NCI-H146 treated with DMSO at 0.1 percent for 48 hours (cell line): ENCODE data around the gene PSENEN.
"Not testable (repeated sequence)": the region's sequence is repeated elsewhere in the genome, so short reads cannot be mapped to it uniquely, and the experiment has no call there.

ENCODE experiments used
- DNase-seq: peaks from one replicate; lab custom pipeline; 2025; ENCODE audit not compliant: unreplicated experiment; lab: John Stamatoyannopoulos, UW

PSENEN gene

DNA sequence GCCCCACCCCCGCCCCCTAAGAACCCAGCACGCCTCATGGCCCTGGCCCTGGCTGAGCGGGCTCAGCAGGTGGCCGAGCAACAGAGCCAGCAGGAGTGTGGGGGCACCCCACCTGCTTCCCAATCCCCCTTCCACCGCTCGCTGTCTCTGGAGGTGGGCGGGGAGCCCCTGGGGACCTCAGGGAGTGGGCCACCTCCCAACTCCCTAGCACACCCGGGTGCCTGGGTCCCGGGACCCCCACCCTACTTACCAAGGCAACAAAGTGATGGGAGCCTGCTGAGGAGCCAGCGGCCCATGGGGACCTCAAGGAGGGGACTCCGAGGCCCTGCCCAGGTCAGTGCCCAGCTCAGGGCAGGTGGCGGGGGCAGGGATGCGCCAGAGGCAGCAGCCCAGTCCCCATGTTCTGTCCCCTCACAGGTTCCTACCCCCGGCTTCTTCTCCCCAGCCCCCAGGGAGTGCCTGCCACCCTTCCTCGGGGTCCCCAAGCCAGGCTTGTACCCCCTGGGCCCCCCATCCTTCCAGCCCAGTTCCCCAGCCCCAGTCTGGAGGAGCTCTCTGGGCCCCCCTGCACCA lies 41.9 kb downstream of the PSENEN start:
- no peak for DNase-seq

DNA sequence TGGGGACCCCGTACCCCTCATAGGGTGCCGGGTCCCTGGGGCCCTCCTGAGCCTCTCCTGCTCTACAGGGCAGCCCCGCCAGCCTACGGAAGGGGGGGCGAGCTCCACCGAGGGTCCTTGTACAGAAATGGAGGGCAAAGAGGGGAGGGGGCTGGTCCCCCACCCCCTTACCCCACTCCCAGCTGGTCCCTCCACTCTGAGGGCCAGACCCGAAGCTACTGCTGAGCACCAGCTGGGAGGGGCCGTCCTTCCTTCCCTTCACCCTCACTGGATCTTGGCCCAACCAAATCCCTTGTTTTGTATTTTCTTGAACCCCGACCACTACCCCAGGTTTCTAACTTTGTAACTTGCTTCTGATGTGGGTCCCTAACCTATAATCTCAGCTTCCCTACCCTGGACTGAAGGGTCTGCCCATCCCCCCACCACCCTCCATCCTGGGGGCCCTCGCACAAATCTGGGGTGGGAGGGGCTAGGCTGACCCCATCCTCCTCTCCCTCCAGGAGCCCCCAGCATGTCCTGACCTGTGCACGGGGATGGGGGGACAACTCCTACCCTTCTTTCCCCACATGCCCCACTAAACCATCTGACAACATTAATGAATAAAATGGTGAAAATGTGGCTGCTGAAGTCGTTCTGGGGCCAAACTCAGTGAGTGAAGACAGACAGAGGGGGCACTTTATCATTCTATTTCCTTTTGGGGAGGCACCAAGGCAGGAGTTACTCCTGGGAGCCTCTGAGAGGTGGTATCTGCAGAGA lies 42.9 kb downstream of the PSENEN start:
- DNase-seq: no peak

DNA sequence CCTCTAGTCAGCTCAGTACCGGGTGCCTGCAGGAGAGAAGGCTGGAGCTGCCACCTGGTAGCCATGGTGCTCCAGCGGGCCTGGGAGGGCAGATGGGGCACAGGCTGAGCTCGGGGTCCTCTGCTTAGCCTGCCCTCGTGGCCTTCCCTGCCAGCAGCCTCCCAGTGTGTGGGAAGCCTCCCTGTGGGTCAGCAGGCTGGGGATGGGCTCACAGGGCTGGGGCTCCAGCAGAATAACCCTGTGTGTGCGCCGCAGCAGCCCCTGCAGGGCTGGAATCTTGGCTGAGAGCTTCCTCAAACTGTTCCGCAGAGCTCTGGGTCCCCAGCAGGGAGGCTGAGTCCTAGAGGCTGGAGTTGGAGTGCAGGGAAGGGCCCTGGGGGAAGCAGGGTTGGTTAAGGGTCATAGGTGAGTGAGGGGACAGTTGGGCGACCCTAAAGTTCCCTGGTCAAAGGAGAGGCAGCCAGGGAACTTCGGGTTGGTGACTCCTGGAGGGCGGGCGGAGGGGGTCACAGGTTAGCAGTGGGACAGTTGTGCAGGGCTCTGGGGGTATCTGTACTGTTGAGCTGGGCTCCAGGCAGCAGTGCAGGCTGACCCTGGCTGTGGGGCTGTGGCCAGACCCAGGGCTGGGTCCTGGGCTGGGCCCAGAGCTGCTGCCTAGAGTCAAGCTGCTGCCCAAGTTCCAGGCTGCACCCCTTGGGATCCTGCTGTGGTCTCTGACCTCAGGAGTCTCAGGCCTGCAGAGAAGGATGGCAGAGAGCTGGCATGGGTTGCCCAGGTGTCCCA lies 43.9 kb downstream of the PSENEN start:
- no peak for DNase-seq

DNA sequence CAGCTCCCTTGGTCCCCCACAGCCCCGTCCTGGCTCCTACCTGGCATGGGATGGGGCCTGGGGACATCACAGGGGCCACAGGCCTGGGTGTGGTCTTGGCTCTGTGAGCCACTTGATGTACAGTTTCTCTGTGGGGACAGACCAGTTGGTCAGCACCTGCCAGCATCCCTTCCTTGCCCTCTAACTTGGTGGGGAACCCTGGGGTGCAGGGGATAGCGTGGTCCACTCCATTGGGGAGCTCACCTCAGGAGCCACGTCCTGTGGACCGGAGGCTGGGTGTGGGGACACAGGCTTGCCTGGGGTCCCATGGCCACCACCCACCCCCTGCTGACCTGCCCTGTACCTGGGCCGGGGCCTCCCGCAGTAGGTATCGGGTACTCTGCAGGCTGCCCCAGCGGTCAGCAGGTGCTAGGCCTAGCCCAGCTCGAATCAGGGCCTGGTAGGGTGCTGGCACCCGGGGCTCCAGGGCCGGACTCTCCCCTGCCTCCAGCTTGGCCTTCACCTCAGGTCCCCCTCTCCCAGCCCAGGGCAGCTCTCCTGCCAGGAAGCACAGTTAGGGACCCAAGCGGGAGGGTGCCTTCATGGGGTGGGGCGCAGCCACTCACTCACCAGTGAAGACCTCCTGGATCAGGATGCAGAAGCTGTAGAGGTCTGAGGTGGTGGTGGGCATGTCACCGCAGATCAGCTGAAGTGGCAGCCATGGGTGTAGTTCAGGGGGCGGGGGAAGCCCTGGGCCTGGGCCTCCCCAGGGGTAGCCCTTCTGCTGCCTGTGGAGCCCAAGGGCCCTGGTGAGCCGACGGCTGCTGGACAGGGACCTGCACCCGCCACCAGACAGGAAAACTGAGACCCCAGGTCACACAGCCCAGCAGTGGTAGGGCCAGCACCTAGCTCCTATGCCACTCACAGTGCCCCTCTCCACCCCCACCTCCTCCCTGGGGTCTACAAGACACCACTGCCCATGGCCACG lies 44.8 kb downstream of the PSENEN start:
- DNase-seq: no peak

DNA sequence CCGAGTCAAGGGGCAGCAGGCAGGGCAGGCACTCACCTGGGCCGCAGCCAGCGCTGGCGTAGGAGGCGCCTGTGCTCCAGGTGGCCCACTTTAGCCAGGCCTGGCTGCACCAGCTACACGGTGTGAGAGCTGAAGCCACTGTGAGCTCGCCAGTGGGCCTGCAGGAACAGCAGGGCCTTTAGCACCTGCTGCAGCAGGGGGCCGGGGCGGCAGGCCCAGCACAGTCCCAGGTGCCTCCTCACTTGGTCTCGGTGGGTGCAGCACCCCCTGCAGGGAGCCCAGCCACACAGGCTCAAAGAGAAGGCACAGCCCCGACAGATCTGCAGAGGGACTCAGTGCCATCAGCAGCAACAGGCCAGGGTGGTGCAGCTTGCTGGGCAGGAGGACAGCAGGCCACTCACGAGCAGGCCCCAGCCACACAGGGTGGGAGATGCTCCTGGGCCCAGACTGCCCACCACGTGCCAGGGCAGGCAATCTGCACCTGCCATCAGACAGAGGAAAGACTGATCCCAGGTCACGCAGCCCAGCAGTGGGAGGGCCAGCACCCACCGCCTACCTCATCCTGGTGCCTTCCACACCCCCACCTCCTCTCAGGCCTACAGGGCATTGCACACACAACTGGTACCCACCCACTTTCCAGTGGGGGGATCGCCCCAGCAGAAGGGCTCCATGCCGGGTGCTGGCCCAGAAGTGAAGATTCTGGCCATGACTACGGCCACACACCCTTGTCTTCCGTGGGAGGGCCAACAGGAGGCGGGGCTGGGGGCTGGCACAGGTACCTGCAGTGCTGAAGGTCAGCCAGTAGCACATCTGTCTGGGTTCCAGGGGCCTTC lies 45.7 kb downstream of the PSENEN start:
- DNase-seq: peak; percentile 21

DNA sequence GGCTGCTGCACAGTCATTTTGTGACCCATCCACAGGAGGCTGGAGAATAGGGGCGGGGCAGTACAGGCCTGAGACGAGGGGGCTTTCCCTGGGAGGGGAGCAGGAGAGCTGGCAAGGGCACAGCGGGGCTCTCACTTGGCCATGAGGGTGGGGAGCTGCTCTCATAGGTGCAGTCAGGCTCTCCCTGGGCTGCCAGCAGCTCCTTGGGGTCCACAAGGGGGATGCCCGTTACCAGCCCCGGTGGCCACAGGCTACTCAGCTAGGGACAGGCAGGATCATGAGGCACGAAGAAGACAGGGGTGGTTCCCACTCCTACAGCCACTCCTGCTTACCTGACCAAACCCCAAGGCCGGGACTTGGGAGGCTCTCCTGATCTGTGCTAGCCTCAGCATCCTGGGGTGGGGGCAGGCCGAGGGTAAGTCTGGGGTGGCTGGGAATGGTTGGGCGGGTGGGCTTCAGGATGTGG lies 46.4 kb downstream of the PSENEN start:
- no peak for DNase-seq

DNA sequence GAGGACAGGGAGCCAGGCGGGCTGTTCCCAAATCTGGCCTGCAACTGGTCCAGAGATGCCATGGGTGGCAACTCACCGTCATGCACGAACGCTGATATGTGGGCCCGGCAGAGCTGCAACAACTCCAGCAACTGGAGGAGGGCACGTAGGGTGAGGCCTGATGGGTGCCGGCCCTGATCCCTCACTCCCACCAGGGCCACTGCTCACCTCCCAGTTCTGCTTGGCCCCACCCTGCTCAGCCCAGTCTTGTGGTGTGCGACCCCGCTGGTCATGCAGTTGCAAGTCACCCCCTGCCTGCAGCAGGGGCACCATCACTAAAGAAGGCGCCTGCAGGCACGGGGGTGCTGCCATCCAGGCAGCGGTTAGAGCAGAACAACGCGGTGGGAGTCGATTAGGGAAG lies 46.9 kb downstream of the PSENEN start:
- no peak for DNase-seq

DNA sequence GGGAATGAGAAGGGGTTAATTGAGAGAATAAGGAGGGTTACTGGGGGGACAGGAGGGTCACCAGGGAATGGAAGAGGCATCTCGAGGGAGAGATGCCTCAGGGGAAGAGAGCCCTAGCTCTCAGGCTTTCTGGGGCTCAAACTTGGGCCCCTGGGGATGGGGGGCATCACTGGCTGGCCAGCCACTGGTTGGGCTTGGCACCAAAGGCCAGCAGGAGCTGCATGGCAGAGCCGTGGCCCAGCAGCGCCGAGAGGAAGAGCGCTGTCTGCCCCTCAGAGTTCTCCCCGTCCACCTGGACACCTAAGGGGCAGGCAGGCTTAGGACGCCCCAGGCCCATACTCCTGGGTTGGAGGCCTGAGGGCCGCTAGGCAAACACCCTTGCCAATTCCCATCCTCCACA lies 47.4 kb downstream of the PSENEN start:
- no peak for DNase-seq

DNA sequence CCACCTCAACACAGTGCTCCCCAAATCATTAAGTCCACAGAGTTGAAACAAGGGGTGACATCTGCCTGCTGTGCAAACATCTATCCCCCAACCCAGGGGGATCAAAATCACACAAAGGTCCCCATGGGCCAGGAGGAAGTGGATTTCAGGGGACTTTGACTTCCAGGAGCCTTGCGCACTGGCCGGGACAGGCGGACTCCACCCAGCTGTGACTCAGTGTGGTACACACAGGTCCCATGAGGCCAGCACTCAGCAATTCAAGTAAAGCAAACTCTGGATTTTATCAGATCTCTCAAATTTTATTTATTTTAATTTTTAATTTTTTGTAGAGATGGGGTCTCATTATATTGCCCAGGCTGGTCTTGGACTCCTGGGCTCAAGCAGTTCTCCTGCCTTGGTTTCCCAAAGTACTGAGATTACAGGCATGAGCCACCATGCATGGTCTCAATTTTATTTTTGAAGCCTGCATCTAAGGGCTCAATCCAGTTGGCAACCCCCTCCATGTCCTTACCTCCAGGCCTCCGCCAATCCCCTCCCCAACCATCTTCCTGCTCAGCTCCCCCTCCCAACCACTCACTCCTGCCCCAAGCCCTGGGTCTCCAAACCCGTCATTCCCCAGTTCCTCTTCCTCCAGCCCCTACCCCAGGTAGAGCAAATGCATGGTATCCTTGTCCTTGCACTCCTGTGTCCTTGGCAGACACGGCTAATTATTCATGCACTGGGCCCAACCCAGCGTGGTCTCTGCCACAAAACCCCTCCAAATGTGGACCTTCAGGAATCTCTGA lies 48.1 kb downstream of the PSENEN start:
- no peak for DNase-seq

DNA sequence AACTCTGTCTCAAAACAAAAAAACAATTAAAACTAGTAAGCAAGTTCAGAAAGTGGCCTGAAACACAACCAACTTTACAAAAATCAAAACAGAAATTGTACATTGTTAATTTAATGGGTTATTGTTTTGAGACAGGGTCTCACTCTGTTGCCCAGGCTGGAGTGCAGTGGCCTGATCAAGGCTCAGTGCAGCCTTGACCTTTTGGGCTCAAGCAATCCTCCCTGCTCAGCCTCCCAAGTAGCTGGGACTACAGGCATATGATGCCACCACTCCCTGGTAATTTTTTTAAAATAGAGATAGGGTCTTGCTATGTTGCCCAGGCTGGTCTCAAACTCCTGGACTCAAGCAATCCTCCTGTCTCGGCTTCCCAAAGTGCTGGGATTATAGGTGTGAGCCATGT lies 50.1 kb downstream of the PSENEN start:
- DNase-seq: not testable (repeated sequence)
